ENCODE measurements around the gene ANG.

- TF ChIP-seq CTCF (IDR thresholded peaks at IDR 0.05), result no peak
- no peak for TF ChIP-seq POLR2A (IDR thresholded peaks at IDR 0.05)
- no peak for TF ChIP-seq EP300 (IDR thresholded peaks at IDR 0.05)
Observed at GRCh38 chr14:20742132-20742531, 53.6 kb downstream of the ANG start.
